NCI-H1436 (cell line): ENCODE data around the gene TMBIM1.

Experiments used
- DNase-seq: peaks from one replicate; lab custom pipeline; 2025; lab: John Stamatoyannopoulos, UW

The TMBIM1 gene, protein sequence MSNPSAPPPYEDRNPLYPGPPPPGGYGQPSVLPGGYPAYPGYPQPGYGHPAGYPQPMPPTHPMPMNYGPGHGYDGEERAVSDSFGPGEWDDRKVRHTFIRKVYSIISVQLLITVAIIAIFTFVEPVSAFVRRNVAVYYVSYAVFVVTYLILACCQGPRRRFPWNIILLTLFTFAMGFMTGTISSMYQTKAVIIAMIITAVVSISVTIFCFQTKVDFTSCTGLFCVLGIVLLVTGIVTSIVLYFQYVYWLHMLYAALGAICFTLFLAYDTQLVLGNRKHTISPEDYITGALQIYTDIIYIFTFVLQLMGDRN

DNA sequence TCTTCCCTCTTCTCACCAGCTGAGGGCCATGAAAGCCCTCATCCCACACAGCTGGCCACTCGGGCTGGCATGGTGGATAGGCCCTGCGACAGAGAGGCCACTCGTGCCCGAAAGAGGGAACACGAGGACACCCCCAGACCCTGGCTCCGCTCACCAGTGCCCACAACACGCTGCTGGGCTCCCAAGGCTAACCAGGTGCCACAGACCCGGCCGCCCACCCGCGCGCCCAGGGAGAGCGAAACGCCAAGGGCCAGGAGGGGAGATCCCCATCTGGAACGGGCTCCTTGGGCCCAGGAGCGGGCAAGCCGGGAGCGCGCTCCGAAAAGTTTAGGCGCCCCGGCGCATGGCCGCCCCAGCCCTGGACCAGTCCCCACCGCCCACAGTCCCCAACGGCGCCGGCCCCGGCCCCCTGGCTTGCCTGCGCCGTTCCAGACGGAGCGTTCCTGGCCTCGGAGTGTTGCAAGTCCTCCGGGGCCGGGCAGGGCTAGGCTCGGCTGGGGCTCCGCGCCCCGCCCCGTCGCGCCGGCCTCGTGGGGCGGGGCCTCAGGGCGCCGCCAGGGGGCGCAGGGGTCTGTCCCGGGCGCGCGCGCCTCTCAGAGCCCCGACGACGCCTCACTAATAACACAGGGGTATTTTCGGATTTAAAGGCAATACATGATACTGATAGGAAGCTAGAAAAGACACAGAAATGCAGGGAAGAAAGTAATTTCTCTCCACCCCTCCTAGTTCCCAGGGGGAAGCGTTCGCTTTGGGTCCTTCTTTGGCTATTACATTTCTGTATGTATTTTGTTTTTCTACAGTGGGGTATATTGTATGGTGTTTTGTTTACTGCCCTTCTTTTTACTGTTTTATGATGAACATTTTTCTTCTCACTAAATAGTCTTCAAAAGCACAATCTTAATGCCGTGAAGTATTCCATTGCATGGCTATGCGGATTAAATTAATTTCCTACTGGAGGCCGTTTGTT, at the start of gene TMBIM1:
Gene TMBIM1, minus strand, starts transcription at position 456 of the 967 bp plus-strand sequence. CDS start 10,362 bp downstream, outside the sequence.
- no peak for DNase-seq

DNA sequence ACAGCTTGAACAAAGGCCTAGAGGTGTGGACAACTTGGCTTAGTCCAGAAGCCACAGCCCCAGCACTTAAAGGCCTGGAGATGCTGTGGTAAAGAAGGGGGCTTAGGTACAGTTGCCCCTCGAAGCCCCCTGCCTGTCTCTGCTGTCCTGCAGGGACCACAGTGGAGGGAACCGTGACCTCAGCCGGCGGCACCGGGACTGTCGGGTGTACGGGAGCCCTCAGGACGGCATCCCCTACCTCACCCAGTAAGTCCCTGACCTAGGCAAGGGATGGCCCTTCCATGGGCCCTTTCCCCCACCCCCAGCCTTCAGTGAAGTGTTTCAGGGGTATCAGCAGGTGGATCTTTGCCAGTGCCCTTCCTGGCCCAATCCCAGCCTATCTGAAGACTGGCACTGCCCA, 49.1 kb upstream of the TMBIM1 start:
- no peak for DNase-seq

DNA sequence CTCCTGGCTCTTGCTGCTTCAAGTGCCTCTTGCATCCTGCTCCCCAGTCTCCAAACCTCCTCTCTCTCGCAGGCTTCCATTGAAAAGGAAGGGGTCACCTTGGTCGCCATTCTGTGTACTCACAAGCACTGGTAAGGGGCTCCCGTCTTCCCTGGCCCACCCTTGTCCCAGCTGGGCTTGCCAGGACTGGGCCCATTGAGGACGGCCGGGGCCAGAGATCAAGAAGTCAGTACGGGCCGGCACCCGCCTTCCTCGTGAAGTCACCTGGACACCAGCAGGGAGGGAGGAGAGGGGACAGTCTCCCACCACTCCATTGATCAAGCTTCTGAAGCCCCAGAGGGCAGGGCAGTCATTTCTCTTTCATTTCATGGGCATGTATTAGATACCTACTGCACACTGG, 48.4 kb upstream of the TMBIM1 start:
- no peak for DNase-seq

DNA sequence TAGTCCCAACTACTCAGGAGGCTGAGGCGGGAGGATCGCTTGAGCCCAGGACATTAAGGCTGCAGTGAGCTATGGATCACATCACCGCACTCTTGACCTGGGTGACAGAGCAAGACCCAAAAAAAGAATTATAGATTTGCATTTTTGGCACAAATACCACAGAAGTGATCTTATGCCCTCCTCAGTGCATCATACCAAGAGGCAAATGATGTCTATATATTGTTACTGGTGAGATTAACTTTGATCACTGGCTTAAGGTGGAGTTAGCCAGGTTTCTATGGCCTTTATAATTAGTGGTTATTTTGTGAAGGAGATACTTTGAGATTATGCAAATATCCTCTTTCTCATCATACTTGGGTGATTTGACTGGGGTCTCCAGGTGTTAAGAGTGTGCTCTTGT, 42.2 kb upstream of the TMBIM1 start:
- DNase-seq = no peak

- no peak for DNase-seq
Observed at GRCh38 chr2:218332920-218333645, 40.8 kb upstream of the TMBIM1 start.

DNA sequence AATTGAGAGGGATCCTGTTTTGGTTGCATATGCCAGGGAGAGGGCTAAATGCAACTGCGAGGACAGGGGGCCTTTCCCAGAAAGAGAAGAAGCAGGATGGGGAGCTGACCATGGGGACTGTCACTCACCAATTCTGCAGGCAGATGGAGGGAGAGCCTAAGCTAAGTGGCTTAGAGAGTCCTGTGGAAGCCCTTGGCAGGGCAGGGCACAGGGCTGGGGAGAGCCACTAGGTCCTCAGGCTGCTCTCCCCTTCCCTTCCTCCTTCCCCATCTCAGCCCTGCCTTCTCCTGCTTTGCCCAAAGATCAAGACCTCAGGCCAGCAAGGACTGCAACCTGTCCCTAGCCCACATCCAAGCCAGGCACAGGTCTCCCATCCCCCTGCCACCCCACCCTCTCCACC, 40.0 kb upstream of the TMBIM1 start:
- DNase-seq = no peak

DNA sequence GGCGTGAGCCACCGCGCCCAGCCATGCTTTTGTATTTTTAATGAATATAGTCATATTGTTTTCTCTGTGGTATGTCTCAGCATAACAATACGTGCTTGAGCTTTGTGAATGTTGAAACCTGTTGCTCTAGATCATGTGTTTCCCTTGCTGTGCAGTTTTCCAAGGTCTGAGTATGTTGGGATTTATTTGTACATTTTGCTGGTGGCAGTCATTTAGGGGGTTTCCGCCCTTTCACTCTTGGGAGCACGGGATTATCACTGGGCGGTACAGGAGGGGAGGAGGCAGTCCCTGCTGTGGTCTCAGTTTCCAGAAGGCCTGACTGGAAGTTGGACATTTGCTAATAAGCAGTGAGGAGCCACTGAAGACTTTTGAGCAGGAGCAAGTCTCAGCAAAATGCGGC, 39.4 kb upstream of the TMBIM1 start:
- DNase-seq = no peak

- DNase-seq = no peak
Observed at GRCh38 chr2:218329826-218330593, 37.7 kb upstream of the TMBIM1 start.

DNA sequence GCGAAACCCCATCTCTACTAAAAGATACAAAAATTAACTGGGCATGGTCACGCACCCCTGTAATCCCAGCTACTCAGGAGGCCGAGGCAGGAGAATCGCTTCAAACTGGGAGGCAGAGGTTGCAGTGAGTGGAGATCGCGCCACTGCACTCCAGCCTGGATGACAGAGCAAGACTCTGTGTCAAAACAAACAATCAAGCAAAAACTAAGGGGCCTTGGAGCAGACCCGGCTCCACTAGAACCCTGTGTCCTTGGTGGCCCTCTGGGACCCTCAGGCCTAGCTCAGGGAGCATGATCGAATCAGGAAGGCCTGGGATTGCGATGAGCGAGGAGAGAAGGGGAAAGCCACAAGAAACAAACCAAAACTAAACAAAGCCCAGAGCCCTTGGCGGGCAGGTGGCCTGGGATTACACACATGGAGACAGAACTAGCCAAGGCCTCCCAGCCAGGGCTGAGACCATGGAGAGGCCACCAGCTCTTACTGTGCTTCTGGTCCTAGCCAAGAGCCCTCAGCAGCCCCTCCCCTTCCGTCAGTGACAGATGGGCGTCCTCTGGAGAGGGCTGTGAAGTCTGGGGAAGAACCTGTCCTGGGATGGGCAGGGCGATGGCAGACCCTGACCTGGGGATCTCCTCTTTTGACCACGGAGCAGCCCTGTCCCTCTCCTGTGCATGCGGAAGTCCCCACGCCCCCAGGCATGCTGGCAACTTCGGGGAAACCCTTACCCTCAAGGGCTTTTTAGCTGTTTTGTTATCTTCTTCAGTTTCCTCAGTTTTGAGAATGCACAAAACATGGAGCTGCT, 36.9 kb upstream of the TMBIM1 start:
- no peak for DNase-seq

DNA sequence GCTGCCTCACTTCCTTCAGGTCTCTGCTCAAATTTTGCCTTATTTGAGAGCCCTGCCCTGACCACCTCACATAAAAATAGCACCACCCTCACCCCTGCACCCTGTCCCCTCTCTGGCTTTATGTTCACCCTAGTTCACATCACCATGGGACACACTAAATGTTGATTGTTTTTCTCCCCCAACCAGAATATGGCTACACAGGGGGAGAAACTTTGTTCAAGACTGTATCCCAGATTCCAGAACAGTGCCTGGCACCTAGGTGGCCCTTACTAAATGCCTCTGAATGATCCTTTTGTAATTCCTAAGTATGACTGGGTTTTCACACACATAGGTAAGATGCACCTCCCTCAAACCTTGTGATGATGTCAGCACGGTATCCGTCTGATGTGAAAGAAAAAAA, 36.0 kb upstream of the TMBIM1 start:
- DNase-seq = no peak

DNA sequence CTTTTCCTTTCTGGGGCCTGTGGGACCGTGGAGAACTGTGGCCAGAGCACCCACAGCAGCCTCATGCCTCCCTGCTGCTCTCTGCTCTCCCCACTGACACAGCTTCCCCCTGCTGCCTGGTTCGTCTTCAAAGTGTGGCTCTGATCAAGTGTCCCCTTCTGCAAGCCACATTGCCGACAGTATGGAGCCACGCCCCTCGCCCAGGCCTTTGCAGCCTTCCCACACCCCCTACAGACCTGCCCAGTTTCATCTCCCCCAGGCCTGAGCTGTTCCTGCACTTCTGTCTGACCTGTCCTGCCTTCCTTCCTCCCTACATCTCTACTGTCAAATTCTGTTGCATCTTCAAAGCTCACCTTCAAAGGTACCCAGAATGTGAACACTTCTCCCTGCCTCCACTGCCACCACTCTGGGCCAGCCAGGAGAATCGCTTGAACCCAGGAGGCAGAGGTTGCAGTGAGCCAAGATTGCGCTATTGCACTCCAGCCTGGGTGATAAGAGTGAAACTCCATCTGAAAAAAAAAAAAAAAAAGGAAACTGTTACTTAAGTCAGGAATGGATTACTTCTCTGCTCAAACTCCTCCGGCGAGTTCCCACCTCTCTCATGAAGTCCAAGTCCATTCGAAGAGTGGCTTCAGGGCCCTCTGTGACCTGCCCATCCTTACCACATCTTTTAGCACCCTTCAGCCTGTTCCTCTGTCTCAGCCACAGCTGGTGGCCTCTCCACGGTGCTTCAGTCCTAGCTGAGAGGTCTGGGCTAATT, 35.3 kb upstream of the TMBIM1 start:
- no peak for DNase-seq

DNA sequence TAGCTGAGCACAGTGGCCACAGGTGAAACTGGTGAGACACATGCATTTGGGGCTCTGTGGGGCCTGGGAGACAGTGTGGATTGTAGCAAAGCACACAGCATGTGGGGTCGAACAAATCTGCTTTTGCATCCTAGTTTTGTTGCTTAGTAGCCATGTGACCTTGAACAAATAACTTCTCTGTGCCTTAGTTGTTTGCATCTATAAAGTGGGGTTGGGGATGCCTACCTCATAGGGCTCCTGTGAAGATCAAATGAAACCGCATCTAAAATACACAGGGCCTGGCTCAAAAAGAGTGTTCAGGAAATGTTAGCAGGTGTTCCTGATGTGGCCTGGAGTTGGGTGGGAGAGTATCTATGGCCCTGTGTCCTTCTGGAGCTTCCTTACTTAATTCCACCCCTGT, 34.0 kb upstream of the TMBIM1 start:
- no peak for DNase-seq

DNA sequence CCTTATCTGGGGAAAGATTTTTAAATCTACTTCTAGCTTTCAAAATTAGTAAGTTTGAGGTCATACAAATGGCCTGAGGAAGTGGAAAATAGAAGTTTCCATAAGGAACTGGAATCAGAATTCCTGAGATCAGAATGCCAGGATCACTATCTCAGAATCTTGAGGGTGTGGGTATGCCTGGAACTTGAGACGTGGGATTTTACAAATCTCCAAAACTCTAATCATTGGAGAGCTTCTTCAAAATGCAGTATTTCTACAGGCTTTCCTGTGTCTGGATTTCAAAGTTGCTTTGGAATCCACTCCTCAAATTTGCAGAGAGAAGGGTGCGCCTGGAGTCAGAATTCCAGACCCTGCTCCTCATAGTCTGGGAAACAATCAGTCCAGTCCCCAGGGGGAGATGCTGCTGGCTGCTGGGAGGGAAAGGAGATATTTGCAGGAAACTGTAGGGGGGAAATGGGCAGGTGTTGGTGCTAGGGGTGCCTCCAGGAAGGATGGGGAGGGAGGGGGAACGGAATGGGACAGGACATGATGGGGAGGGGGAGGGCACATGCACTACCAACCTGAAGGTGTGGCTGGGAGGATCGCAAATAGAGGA, 33.4 kb upstream of the TMBIM1 start:
- no peak for DNase-seq

DNA sequence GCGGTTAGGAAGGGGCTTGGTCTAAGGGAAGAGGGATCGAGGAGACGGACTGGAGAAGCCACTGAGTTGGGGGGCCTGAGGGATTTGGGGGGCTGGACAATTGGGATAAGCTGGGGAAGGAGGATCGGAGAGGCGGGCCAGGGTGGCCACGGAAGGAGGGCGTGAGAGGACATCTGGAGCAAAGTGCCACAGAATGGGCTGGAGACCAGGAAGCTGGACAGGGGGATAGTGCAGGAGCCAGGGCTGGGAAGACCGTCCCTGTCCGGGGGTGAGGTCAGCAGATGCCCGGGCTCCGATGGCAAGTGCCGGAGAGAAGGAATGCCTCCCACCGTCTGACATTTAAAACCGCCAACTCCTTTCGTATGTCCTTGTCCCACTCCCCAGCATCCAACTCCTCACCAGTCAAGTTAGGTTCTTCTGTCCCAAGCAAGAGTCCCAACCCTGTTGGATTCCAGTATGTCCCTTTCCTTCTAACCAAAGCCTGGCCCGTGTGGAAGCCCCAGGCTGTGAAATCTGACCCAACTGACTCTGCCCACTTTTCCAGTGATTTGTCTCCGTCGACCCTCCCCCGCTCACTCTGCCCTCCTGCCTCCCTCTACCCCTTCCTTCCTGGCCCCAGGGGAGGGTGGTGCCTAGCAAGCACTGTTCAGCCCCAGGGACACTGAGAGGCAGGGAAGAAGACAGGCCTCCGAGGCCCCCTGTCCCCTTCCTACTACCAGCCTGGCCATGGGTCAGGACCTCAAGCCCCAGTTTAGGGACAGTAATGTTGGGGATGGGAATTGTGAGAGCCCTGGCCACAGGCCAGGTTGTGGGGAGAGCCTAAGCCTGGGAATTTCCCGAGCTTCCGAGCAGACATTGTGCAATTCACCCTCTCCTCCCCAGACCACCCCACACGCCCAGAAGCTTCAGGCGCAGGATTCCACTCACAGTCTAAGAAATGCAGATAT, 31.5 kb upstream of the TMBIM1 start:
- DNase-seq = no peak

DNA sequence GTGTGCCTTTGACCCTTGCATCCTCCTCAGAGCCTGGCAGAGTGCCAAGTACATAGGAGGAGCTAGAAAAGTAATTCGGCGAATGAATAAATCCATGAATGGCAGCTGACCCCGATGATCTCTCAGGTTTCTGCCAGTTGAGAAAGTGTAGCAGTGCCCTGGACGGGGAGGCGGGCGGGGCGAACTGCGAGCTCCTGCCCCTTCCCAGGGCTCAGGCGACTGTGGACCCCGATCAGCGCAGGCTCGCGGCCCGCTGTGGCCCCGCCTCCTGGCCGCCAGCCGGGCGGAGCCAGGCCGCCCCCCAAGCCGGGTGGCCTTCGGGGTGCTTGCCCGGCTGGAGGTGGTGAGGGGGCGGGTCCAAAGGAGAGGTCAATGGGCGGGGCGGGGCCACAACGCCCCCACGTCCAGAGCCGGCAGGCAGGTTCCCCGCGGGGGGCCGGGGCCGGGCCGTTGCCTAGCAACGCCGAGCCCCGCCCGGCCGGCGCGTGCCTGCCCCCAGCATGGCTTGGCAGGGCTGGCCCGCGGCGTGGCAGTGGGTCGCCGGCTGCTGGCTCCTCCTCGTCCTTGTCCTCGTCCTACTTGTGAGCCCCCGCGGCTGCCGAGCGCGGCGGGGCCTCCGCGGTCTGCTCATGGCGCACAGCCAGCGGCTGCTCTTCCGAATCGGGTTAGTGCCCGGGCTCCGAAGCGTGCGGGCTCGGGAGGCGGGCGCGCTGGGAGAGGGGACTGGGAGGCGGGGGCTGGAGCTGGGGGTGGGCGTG, 30.6 kb upstream of the TMBIM1 start:
- peak; percentile 50 for DNase-seq

DNA sequence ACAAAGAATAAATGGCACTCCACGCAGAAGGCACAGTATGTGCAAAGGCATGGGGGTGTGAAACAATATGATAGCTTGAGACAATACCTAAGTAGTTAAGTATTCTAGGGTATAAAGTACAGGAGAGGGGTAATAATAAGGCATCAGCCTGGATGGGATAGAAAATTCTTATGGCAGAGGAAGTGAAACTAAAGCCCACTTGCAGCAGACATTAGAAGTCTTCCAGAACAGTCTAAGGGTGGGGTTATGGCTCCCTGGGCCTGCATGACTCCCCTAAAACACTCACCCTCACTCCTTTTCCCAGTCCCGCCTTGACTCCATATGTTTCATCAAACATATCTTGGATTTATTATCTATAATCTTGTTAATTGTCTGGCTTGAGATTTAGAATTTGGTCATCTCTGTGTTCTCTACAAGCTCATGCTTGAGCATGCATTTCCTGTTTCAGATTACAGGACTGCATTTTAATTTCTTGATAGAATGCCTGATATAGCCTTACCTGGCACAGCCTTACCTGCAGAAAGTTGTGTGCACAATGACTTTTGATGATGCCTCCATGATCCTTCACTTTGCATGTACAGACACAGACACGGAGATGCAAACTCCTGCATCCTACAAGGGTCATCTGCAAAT, 28.5 kb upstream of the TMBIM1 start:
- DNase-seq = no peak

- peak; percentile 19 for DNase-seq
Observed at GRCh38 chr2:218319813-218320365, 27.6 kb upstream of the TMBIM1 start.
